22Rv1 (cell line): Measurements from ENCODE around the gene DGUOK.

Experiments
- ZFX ChIP-seq: fragments of 450-650 bp; IDR thresholded peaks from 2 replicates; pipeline ENCODE4 v1.6.1; 2017; ENCODE audit warnings: antibody characterized with exemption, borderline replicate concordance
- TF ChIP-seq, protein P1 (sequence below): fragments of 450-650 bp; IDR thresholded peaks from 2 replicates; pipeline ENCODE4 v1.5.1; 2017; ENCODE audit warnings: mild to moderate bottlenecking

DNA sequence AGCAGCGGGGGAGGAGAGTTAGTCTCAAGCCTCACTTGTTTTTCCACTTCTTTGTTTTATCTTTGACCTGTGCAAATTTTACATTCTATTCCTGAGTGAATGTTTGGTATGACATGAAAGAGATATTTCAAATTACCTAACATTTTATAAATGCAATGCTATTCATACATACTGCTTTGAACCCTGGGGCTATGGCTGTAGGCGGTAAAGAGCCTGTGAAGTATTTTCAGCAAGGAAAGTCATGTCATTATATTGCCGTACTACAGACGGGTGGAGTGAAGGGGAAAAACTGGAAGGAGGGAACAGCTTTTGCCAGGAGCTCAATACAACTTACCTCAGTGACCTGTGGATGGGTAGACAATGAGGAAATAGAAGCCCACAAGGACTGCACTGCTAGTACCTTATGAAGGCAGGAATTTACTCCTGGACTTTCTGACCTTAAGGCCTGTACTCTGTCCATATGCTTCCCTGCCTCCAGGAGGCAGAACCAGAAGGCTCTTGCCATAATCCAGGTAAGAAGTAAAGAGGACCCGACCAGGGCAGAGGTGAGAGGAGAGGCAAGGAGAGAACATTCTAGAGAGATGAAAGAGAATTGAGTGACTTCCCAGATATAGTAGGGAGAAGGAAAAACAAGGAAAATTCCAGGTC lies 29.7 kb downstream of the DGUOK start:
- TF ChIP-seq, protein P1, sequence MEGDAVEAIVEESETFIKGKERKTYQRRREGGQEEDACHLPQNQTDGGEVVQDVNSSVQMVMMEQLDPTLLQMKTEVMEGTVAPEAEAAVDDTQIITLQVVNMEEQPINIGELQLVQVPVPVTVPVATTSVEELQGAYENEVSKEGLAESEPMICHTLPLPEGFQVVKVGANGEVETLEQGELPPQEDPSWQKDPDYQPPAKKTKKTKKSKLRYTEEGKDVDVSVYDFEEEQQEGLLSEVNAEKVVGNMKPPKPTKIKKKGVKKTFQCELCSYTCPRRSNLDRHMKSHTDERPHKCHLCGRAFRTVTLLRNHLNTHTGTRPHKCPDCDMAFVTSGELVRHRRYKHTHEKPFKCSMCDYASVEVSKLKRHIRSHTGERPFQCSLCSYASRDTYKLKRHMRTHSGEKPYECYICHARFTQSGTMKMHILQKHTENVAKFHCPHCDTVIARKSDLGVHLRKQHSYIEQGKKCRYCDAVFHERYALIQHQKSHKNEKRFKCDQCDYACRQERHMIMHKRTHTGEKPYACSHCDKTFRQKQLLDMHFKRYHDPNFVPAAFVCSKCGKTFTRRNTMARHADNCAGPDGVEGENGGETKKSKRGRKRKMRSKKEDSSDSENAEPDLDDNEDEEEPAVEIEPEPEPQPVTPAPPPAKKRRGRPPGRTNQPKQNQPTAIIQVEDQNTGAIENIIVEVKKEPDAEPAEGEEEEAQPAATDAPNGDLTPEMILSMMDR, result no peak
- TF ChIP-seq ZFX, result no peak
